GM12891 (cell line): ENCODE measurements around the gene METTL22.

Experiments
- DNase-seq: peaks from one replicate; pipeline ENCODE4 v3.0.0; 2011; ENCODE audit warnings: low spot score; ENCODE audit not compliant: insufficient read length
- FAIRE-seq: peaks from 2 replicates; lab custom pipeline; 2011; peaks lifted over from hg19 to GRCh38; lab: Jason Lieb, UNC
- PAX5 ChIP-seq: IDR thresholded peaks from 2 replicates; pipeline ENCODE4 v1.6.1; 2011; ENCODE audit warnings: low read length, moderate library complexity, mild to moderate bottlenecking; ENCODE audit not compliant: insufficient read depth, severe bottlenecking
- POLR2A ChIP-seq: IDR thresholded peaks from 2 replicates; pipeline ENCODE4 v1.6.1; 2011; ENCODE audit warnings: low read depth, low read length, control low read depth
- POLR2AphosphoS5 ChIP-seq: IDR thresholded peaks from 2 replicates; pipeline ENCODE4 v1.6.1; 2011; ENCODE audit warnings: low read depth, low read length, control low read depth
- POU2F2 ChIP-seq: IDR thresholded peaks from 2 replicates; pipeline ENCODE4 v1.6.1; 2011; ENCODE audit warnings: low read depth, mild to moderate bottlenecking, control low read depth, low read length, moderate library complexity
- SPI1 ChIP-seq: IDR thresholded peaks from 2 replicates; pipeline ENCODE4 v1.6.1; 2011; ENCODE audit warnings: low read depth, low read length, control low read depth
- TAF1 ChIP-seq: IDR thresholded peaks from 2 replicates; pipeline ENCODE4 v1.6.1; 2011; ENCODE audit warnings: low read depth, low read length, control low read depth

The METTL22 gene

GRCh38 chr16:8581831-8582580 lies 39.5 kb upstream of the METTL22 start:
- FAIRE-seq = peak; percentile 60
- no peak for DNase-seq
- TF ChIP-seq PAX5 = no peak
- TF ChIP-seq TAF1 = no peak
- peak; percentile 95 for TF ChIP-seq SPI1

- DNase-seq (no peak), FAIRE-seq (no peak)
- TF ChIP-seq POU2F2 (no peak), POLR2AphosphoS5 (no peak), PAX5 (no peak), POLR2A (no peak), SPI1 (no peak), TAF1 (no peak)
Measured at GRCh38 chr16:8583199-8583598, 38.3 kb upstream of the METTL22 start.

GRCh38 chr16:8583732-8584131 lies 37.8 kb upstream of the METTL22 start:
- FAIRE-seq (no peak), DNase-seq (no peak)
- TF ChIP-seq POLR2A (no peak), TAF1 (no peak), POLR2AphosphoS5 (no peak), POU2F2 (no peak), SPI1 (no peak), PAX5 (no peak)

- TF ChIP-seq TAF1 (no peak), POLR2AphosphoS5 (no peak)
- DNase-seq (no peak), FAIRE-seq (no peak)
Measured at GRCh38 chr16:8585041-8585440, 36.5 kb upstream of the METTL22 start.

GRCh38 chr16:8585857-8586256 lies 35.6 kb upstream of the METTL22 start:
- TF ChIP-seq SPI1 = no peak
- no peak for TF ChIP-seq TAF1
- no peak for TF ChIP-seq PAX5
- no peak for TF ChIP-seq POU2F2
- TF ChIP-seq POLR2A = no peak
- TF ChIP-seq POLR2AphosphoS5 = no peak
- FAIRE-seq = no peak
- DNase-seq = no peak

GRCh38 chr16:8587065-8587464 lies 34.4 kb upstream of the METTL22 start:
- no peak for FAIRE-seq
- no peak for TF ChIP-seq POLR2AphosphoS5

GRCh38 chr16:8588682-8589056 lies 32.8 kb upstream of the METTL22 start:
- DNase-seq (no peak), FAIRE-seq (no peak)
- no peak for TF ChIP-seq POLR2AphosphoS5
- TF ChIP-seq TAF1 = no peak
- TF ChIP-seq SPI1 = no peak
- no peak for TF ChIP-seq PAX5
- TF ChIP-seq POLR2A = no peak
- no peak for TF ChIP-seq POU2F2

More at GRCh38 chr16:8587065-8587464, 34.4 kb upstream of the METTL22 start:
- no peak for DNase-seq

GRCh38 chr16:8589057-8589899 lies 32.2 kb upstream of the METTL22 start:
- FAIRE-seq (no peak), DNase-seq (no peak)

GRCh38 chr16:8589900-8590688 lies 31.4 kb upstream of the METTL22 start, which contains the start of gene TMEM114:
TMEM114 (minus strand) TSS chr16:8590511; CDS start chr16:8589838, 673 bp downstream.
- DNase-seq (no peak), FAIRE-seq (no peak)
- TF ChIP-seq POU2F2 (no peak), POLR2A (no peak), TAF1 (no peak), POLR2AphosphoS5 (no peak), PAX5 (no peak), SPI1 (no peak)

More at GRCh38 chr16:8589057-8589899, 32.2 kb upstream of the METTL22 start:
- TF ChIP-seq SPI1 (no peak), POLR2A (no peak), POLR2AphosphoS5 (no peak), POU2F2 (no peak), TAF1 (no peak), PAX5 (no peak)

- TF ChIP-seq SPI1 = no peak
- TF ChIP-seq TAF1 = no peak
- TF ChIP-seq PAX5 = no peak
- DNase-seq (no peak), FAIRE-seq (no peak)
Measured at GRCh38 chr16:8590811-8591210, 30.7 kb upstream of the METTL22 start.
